Epidermal melanocyte (primary cell): ENCODE measurements around the gene GTF2IRD2.
"Not testable (repeated sequence)": the region's sequence is repeated elsewhere in the genome, so short reads cannot be mapped to it uniquely, and the experiment has no call there.

Source experiments
- DNase-seq: peaks from one replicate; pipeline ENCODE4 v3.0.0; 2011; ENCODE audit warnings: low spot score; ENCODE audit not compliant: insufficient read length

Gene GTF2IRD2

GRCh38 chr7:74788369-74789150 is 62.8 kb downstream of the GTF2IRD2 start:
- not testable (repeated sequence) for DNase-seq

GRCh38 chr7:74783595-74783994 is 67.8 kb downstream of the GTF2IRD2 start:
- DNase-seq = not testable (repeated sequence)

- not testable (repeated sequence) for DNase-seq
Measured at GRCh38 chr7:74781746-74782145, 69.7 kb downstream of the GTF2IRD2 start.

- not testable (repeated sequence) for DNase-seq
Measured at GRCh38 chr7:74779053-74779452, 72.4 kb downstream of the GTF2IRD2 start.

GRCh38 chr7:74775111-74775510 is 76.3 kb downstream of the GTF2IRD2 start:
- DNase-seq = not testable (repeated sequence)

- DNase-seq = not testable (repeated sequence)
Measured at GRCh38 chr7:74773760-74774750, 77.3 kb downstream of the GTF2IRD2 start, which contains the start of gene NCF1. Gene NCF1, plus strand, starts transcription at chr7:74774011. Its CDS starts 21 bp downstream, at chr7:74774032.

- not testable (repeated sequence) for DNase-seq
Measured at GRCh38 chr7:74772093-74772492, 79.3 kb downstream of the GTF2IRD2 start.

GRCh38 chr7:74770062-74770461 is 81.3 kb downstream of the GTF2IRD2 start:
- not testable (repeated sequence) for DNase-seq

- DNase-seq = not testable (repeated sequence)
Measured at GRCh38 chr7:74766991-74767390, 84.4 kb downstream of the GTF2IRD2 start.

GRCh38 chr7:74766509-74766908 is 84.9 kb downstream of the GTF2IRD2 start:
- not testable (repeated sequence) for DNase-seq

- not testable (repeated sequence) for DNase-seq
Measured at GRCh38 chr7:74765205-74765918, 86.0 kb downstream of the GTF2IRD2 start.

- not testable (repeated sequence) for DNase-seq
Measured at GRCh38 chr7:74758982-74759381, 92.4 kb downstream of the GTF2IRD2 start.

- DNase-seq = not testable (repeated sequence)
Measured at GRCh38 chr7:74758268-74758667, 93.1 kb downstream of the GTF2IRD2 start.

GRCh38 chr7:74756673-74757072 is 94.7 kb downstream of the GTF2IRD2 start:
- not testable (repeated sequence) for DNase-seq

- not testable (repeated sequence) for DNase-seq
Measured at GRCh38 chr7:74753921-74754482, 97.4 kb downstream of the GTF2IRD2 start.
